H9 (cell line): ENCODE measurements around the gene COA1. TPM values are rescaled to one million over a fixed set of nuclear protein-coding genes. Genes with fewer than 3 reads are reported as not detected.

Source experiments
- DNase-seq: peaks from one replicate; pipeline ENCODE4 v3.0.0-alpha.2; 2017
- H2AFZ ChIP-seq: one replicate; pipeline ENCODE4 v1.6.1; 2013; ENCODE audit warnings: mild to moderate bottlenecking, low read length, control low read depth, moderate library complexity
- H2AK5ac ChIP-seq: 2 replicates; pipeline ENCODE4 v1.6.1; 2013; ENCODE audit warnings: low read length, control low read depth, mixed read lengths; ENCODE audit not compliant: insufficient read length
- H2BK120ac ChIP-seq: one replicate; pipeline ENCODE4 v1.6.1; 2013; ENCODE audit warnings: low read depth, mild to moderate bottlenecking, low read length, control low read depth, inconsistent platforms; ENCODE audit not compliant: poor library complexity, severe bottlenecking
- H2BK12ac ChIP-seq: 2 replicates; pipeline ENCODE4 v1.6.1; 2013; ENCODE audit warnings: low read length, control low read depth, mixed read lengths, low read depth; ENCODE audit not compliant: insufficient read length
- H2BK15ac ChIP-seq: 2 replicates; pipeline ENCODE4 v1.6.1; 2013; ENCODE audit warnings: low read depth, low read length, control low read depth
- H2BK20ac ChIP-seq: one replicate; pipeline ENCODE4 v1.6.1; 2013; ENCODE audit warnings: low read depth, mild to moderate bottlenecking, low read length, control low read depth, inconsistent platforms; ENCODE audit not compliant: poor library complexity, severe bottlenecking
- H2BK5ac ChIP-seq: 2 replicates; pipeline ENCODE4 v1.6.1; 2013; ENCODE audit warnings: low read length, control low read depth, mixed read lengths; ENCODE audit not compliant: insufficient read length
- H3K14ac ChIP-seq: 2 replicates; pipeline ENCODE4 v1.6.1; 2013; ENCODE audit warnings: low read length, control low read depth; ENCODE audit not compliant: insufficient read depth
- H3K18ac ChIP-seq: 2 replicates; pipeline ENCODE4 v1.6.1; 2013; ENCODE audit warnings: low read depth, mild to moderate bottlenecking, mixed read lengths, low read length, control low read depth; ENCODE audit not compliant: insufficient read length
- H3K23ac ChIP-seq: 2 replicates; pipeline ENCODE4 v1.6.1; 2013; ENCODE audit warnings: low read length, control low read depth, mixed read lengths, low read depth; ENCODE audit not compliant: insufficient read length
- H3K23me2 ChIP-seq: 2 replicates; pipeline ENCODE4 v1.6.1; 2013; ENCODE audit warnings: low read depth, mild to moderate bottlenecking, mixed read lengths, low read length, control low read depth; ENCODE audit not compliant: insufficient read length, poor library complexity, severe bottlenecking
- H3K27ac ChIP-seq: 2 replicates; pipeline ENCODE4 v1.5.1; 2013; ENCODE audit warnings: low read length, control low read depth, mixed read lengths, low read depth; ENCODE audit not compliant: insufficient read length
- H3K27me3 ChIP-seq: 2 replicates; pipeline ENCODE4 v1.6.1; 2013; ENCODE audit warnings: low read length, control low read depth, inconsistent platforms; ENCODE audit not compliant: insufficient read depth
- H3K4ac ChIP-seq: 2 replicates; pipeline ENCODE4 v1.6.1; 2013; ENCODE audit warnings: low read depth, mild to moderate bottlenecking, control low read depth, inconsistent platforms, low read length, moderate library complexity
- H3K4me1 ChIP-seq: 2 replicates; pipeline ENCODE4 v1.6.1; 2013; ENCODE audit warnings: low read length, control low read depth, inconsistent platforms; ENCODE audit not compliant: insufficient read depth
- H3K4me2 ChIP-seq: 2 replicates; pipeline ENCODE4 v1.6.1; 2013; ENCODE audit warnings: low read length, control low read depth, mixed read lengths; ENCODE audit not compliant: insufficient read length, insufficient read depth
- H3K56ac ChIP-seq: 2 replicates; pipeline ENCODE4 v1.6.1; 2013; ENCODE audit warnings: low read depth, mild to moderate bottlenecking, mixed read lengths, low read length, control low read depth; ENCODE audit not compliant: insufficient read length
- H3K79me1 ChIP-seq: 2 replicates; pipeline ENCODE4 v1.6.1; 2013; ENCODE audit warnings: low read depth, mild to moderate bottlenecking, moderate library complexity, low read length, control low read depth, inconsistent platforms; ENCODE audit not compliant: insufficient read depth, poor library complexity, severe bottlenecking
- H3K79me2 ChIP-seq: 2 replicates; pipeline ENCODE4 v1.6.1; 2013; ENCODE audit warnings: low read length, control low read depth, inconsistent platforms; ENCODE audit not compliant: insufficient read depth
- H3K9ac ChIP-seq: 2 replicates; pipeline ENCODE4 v1.6.1; 2013; ENCODE audit warnings: low read length, control low read depth, mixed read lengths; ENCODE audit not compliant: insufficient read length; ENCODE audit errors: extremely low read depth
- H3K9me3 ChIP-seq: one replicate; pipeline ENCODE4 v1.6.1; 2013; ENCODE audit warnings: low read depth, low read length, inconsistent platforms; ENCODE audit not compliant: control insufficient read depth
- H3T11ph ChIP-seq: one replicate; pipeline ENCODE4 v1.6.1; 2013; ENCODE audit warnings: mild to moderate bottlenecking, low read length, control low read depth, inconsistent platforms
- H4K20me1 ChIP-seq: one replicate; pipeline ENCODE4 v1.6.1; 2013; ENCODE audit not compliant: control insufficient read depth, insufficient read length, insufficient read depth
- H4K5ac ChIP-seq: 2 replicates; pipeline ENCODE4 v1.6.1; 2013; ENCODE audit warnings: low read depth, mild to moderate bottlenecking, mixed read lengths, low read length, control low read depth; ENCODE audit not compliant: insufficient read length
- H4K8ac ChIP-seq: replicated peaks from 2 replicates; pipeline ENCODE4 v1.6.1; 2013; ENCODE audit warnings: low read length, control low read depth, mixed read lengths, low read depth; ENCODE audit not compliant: insufficient read length
- H4K91ac ChIP-seq: 2 replicates; pipeline ENCODE4 v1.6.1; 2013; ENCODE audit warnings: low read depth, mild to moderate bottlenecking, moderate library complexity, mixed read lengths, low read length, control low read depth; ENCODE audit not compliant: insufficient read length
- H3K27ac Mint-ChIP-seq, 3 experiments: 2 replicates in 2 of 3; 3 replicates in 1 of 3; pipeline ENCODE4 v1.8.0; 2020 to 2021; ENCODE audit warnings: mixed read lengths in 3 of 3, mild to moderate bottlenecking in 1 of 3, moderate library complexity in 1 of 3
- H3K27me3 Mint-ChIP-seq: 2 replicates; pipeline ENCODE4 v1.8.0; 2021; ENCODE audit warnings: low read depth, mild to moderate bottlenecking, moderate library complexity, mixed read lengths
- H3K36me3 Mint-ChIP-seq, 3 experiments: 2 replicates in 2 of 3; 3 replicates in 1 of 3; pipeline ENCODE4 v1.8.0; 2020 to 2021; ENCODE audit warnings: low read depth in 3 of 3, mixed read lengths in 3 of 3; ENCODE audit not compliant: insufficient read depth in 1 of 3
- H3K4me1 Mint-ChIP-seq, 2 experiments: 2 replicates each; pipeline ENCODE4 v1.8.0; 2020; ENCODE audit warnings: mixed read lengths in 2 of 2
- H3K4me3 Mint-ChIP-seq, 2 experiments: 2 replicates in 1 of 2; 3 replicates in 1 of 2; pipeline ENCODE4 v1.8.0; 2020 to 2021; ENCODE audit warnings: mild to moderate bottlenecking in 2 of 2, mixed read lengths in 2 of 2, moderate library complexity in 1 of 2
- H3K9me3 Mint-ChIP-seq, 2 experiments: 2 replicates in 1 of 2; 3 replicates in 1 of 2; pipeline ENCODE4 v1.8.0; 2020; ENCODE audit warnings: mild to moderate bottlenecking in 2 of 2, mixed read lengths in 2 of 2, moderate library complexity in 1 of 2
- CTCF ChIP-seq: fragments of 200-600 bp; sonication (generic); conservative IDR thresholded peaks from 3 replicates; pipeline ENCODE4 v1.8.0; 2021; ENCODE audit warnings: antibody characterized with exemption, mild to moderate bottlenecking
- WGBS: extraction: QIAGEN DNeasy Blood & Tissue Kit; methylation state at CpG from one replicate; pipeline ENCODE4 v1.1.7; 2013; ENCODE audit warnings: missing lambda C conversion rate, low lambda C conversion rate, mixed read lengths; ENCODE audit not compliant: insufficient read length; ENCODE audit errors: extremely low coverage; 5-methylcytosine and 5-hydroxymethylcytosine counted together
- total RNA-seq: library from RNA; stranded (reverse); gene quantifications from 2 replicates; pipeline ENCODE4 v1.2.1, GENCODE V29; 2021

Gene COA1
- total RNA-seq, 1 experiment from 2014 or later, result 138 TPM

- H3K4me1 Mint-ChIP-seq, result peaks cover 45 to 53% of the 10 kb centered on the region in 2 experiments
- peaks cover 2% of the 10 kb centered on the region; the same call in 1 of the 2 replicates for H3K79me2 ChIP-seq
- H3K4me2 ChIP-seq, result no peak overlapping the region
These were observed 80.6 kb downstream of the COA1 start for GRCh38 chr7:43648473-43649406.

More at GRCh38 chr7:43648473-43649406, 80.6 kb downstream of the COA1 start:
- H3K14ac ChIP-seq, result no peak overlapping the region
- no peak for DNase-seq
- H4K20me1 ChIP-seq, result no peaks in the 10 kb centered on the region
- no peaks in the 10 kb centered on the region for H3K79me1 ChIP-seq
- no peak overlapping the region for H2AFZ ChIP-seq
- Mint-ChIP-seq H3K27ac (peak overlapping the region; percentile 73 to 98 (median 80)), H3K36me3 (peaks cover 21 to 44% (median 44%) of the 10 kb centered on the region in 3 experiments; a peak in 6 of 7 replicates), H3K9me3 (no peaks in the 10 kb centered on the region), H3K27me3 (no peaks in the 10 kb centered on the region), H3K4me3 (no peak overlapping the region)
- no peak overlapping the region for H2BK12ac ChIP-seq
- no peak overlapping the region for H3K4ac ChIP-seq
- TF ChIP-seq CTCF, result no peak
- H3K18ac ChIP-seq, result no peak overlapping the region
- H2AK5ac ChIP-seq, result no peak overlapping the region
- no peak overlapping the region for H2BK15ac ChIP-seq
- H3T11ph ChIP-seq, result no peak overlapping the region
- H3K23ac ChIP-seq, result no peak overlapping the region
- no peak overlapping the region for H4K8ac ChIP-seq
- H4K5ac ChIP-seq, result no peak overlapping the region
- no peak overlapping the region for H2BK5ac ChIP-seq
- no CpG with 5 or more reads among the region's 8 CpGs for WGBS
- no peaks in the 10 kb centered on the region for H3K23me2 ChIP-seq
- no peaks in the 10 kb centered on the region for H3K27me3 ChIP-seq
- H3K4me1 ChIP-seq, result peaks cover 19% of the 10 kb centered on the region; the same call in 1 of the 2 replicates
- no peak overlapping the region for H3K56ac ChIP-seq
- no peak overlapping the region for H2BK120ac ChIP-seq
- H3K27ac ChIP-seq, result peak overlapping the region; percentile 89
- no peaks in the 10 kb centered on the region for H3K9me3 ChIP-seq
- H3K9ac ChIP-seq, result no peak overlapping the region
- no peak overlapping the region for H2BK20ac ChIP-seq
- no peak overlapping the region for H4K91ac ChIP-seq
